ENCODE results near the gene PITPNC1.
A peak's percentile ranks its signal among the peaks of the same experiment; 100 is the strongest.
"Not testable (repeated sequence)": the region's sequence is repeated elsewhere in the genome, so short reads cannot be mapped to it uniquely, and the experiment has no call there.

PITPNC1 gene

GRCh38 chr17:67403483-67403882 lies 26.4 kb downstream of the PITPNC1 start:
- no peak overlapping the region for H3K27ac ChIP-seq (ENCODE audit: low read length)

GRCh38 chr17:67408455-67408830 lies 31.4 kb downstream of the PITPNC1 start:
- H3K9me3 ChIP-seq (ENCODE audit: control insufficient read depth in 1 of 2, low read length in 2 of 2); H3K27me3 ChIP-seq (ENCODE audit: low read depth, low read length); H3K4me3 ChIP-seq (ENCODE audit: low read depth in 1 of 2, low read length in 2 of 2); H3K27ac ChIP-seq (ENCODE audit: low read length); H3K4me1 ChIP-seq (ENCODE audit: control insufficient read depth in 1 of 2, insufficient read depth in 2 of 2, low read length in 2 of 2); H3K36me3 ChIP-seq (ENCODE audit: control insufficient read depth in 1 of 2, insufficient read depth in 2 of 2, low read length in 2 of 2): not testable (repeated sequence)

More at GRCh38 chr17:67403483-67403882, 26.4 kb downstream of the PITPNC1 start:
- Histone ChIP-seq H3K9me3 (ENCODE audit: control insufficient read depth in 1 of 2, low read length in 2 of 2) (no peaks in the 10 kb centered on the region), H3K27me3 (ENCODE audit: low read depth, low read length) (no peaks in the 10 kb centered on the region), H3K36me3 (ENCODE audit: control insufficient read depth in 1 of 2, insufficient read depth in 2 of 2, low read length in 2 of 2) (no peaks in the 10 kb centered on the region), H3K4me1 (ENCODE audit: control insufficient read depth in 1 of 2, insufficient read depth in 2 of 2, low read length in 2 of 2) (peaks cover 4 to 8% of the 10 kb centered on the region in 2 donors), H3K4me3 (ENCODE audit: low read depth in 1 of 2, low read length in 2 of 2) (no peak overlapping the region)

- Histone ChIP-seq H3K27ac (ENCODE audit: low read length) (no peak overlapping the region), H3K4me1 (ENCODE audit: control insufficient read depth in 1 of 2, insufficient read depth in 2 of 2, low read length in 2 of 2) (peaks cover 0 to 7% of the 10 kb centered on the region in 2 donors), H3K36me3 (ENCODE audit: control insufficient read depth in 1 of 2, insufficient read depth in 2 of 2, low read length in 2 of 2) (no peaks in the 10 kb centered on the region), H3K9me3 (ENCODE audit: control insufficient read depth in 1 of 2, low read length in 2 of 2) (no peaks in the 10 kb centered on the region), H3K27me3 (ENCODE audit: low read depth, low read length) (no peaks in the 10 kb centered on the region), H3K4me3 (ENCODE audit: low read depth in 1 of 2, low read length in 2 of 2) (no peak overlapping the region)
Measured at GRCh38 chr17:67411397-67411796, 34.3 kb downstream of the PITPNC1 start.

DNA sequence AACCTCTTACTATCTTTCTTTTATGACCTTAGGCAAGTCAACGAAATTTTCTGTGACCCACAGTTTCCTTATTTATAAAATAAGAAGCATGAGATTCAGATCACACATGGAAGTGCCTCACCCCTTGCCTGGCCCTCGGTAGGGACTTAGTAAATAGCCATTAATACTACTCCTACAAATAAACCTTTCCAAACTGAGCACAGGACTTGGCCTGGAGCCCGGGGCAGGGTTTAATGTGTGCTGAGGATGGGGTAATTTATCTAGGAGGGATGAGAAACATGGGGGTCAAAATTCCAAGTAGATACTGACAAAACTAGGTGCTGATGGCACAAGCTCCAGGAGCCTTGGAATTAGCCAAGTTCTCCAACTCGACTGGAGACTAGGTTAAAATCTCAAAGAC lies 35.0 kb downstream of the PITPNC1 start:
- Histone ChIP-seq H3K36me3 (ENCODE audit: control insufficient read depth in 1 of 2, insufficient read depth in 2 of 2, low read length in 2 of 2) (no peaks in the 10 kb centered on the region), H3K4me3 (ENCODE audit: low read depth in 1 of 2, low read length in 2 of 2) (no peak overlapping the region), H3K27me3 (ENCODE audit: low read depth, low read length) (no peaks in the 10 kb centered on the region), H3K4me1 (ENCODE audit: control insufficient read depth in 1 of 2, insufficient read depth in 2 of 2, low read length in 2 of 2) (peaks cover 0 to 7% of the 10 kb centered on the region in 2 donors), H3K27ac (ENCODE audit: low read length) (no peak overlapping the region), H3K9me3 (ENCODE audit: control insufficient read depth in 1 of 2, low read length in 2 of 2) (no peaks in the 10 kb centered on the region)

- Histone ChIP-seq H3K4me1 (ENCODE audit: control insufficient read depth in 1 of 2, insufficient read depth in 2 of 2, low read length in 2 of 2) (peaks cover 0 to 7% of the 10 kb centered on the region in 2 donors), H3K9me3 (ENCODE audit: control insufficient read depth in 1 of 2, low read length in 2 of 2) (no peaks in the 10 kb centered on the region), H3K4me3 (ENCODE audit: low read depth in 1 of 2, low read length in 2 of 2) (no peak overlapping the region), H3K27me3 (ENCODE audit: low read depth, low read length) (no peaks in the 10 kb centered on the region), H3K27ac (ENCODE audit: low read length) (no peak overlapping the region), H3K36me3 (ENCODE audit: control insufficient read depth in 1 of 2, insufficient read depth in 2 of 2, low read length in 2 of 2) (no peaks in the 10 kb centered on the region)
Measured at GRCh38 chr17:67412941-67413340, 35.9 kb downstream of the PITPNC1 start.

- no peak overlapping the region for H3K27ac ChIP-seq (ENCODE audit: low read length)
- H3K4me1 ChIP-seq (ENCODE audit: control insufficient read depth in 1 of 2, insufficient read depth in 2 of 2, low read length in 2 of 2): peaks cover 0 to 7% of the 10 kb centered on the region in 2 donors
- no peaks in the 10 kb centered on the region for H3K27me3 ChIP-seq (ENCODE audit: low read depth, low read length)
- no peaks in the 10 kb centered on the region for H3K36me3 ChIP-seq (ENCODE audit: control insufficient read depth in 1 of 2, insufficient read depth in 2 of 2, low read length in 2 of 2)
- H3K9me3 ChIP-seq (ENCODE audit: control insufficient read depth in 1 of 2, low read length in 2 of 2): no peaks in the 10 kb centered on the region
- no peak overlapping the region for H3K4me3 ChIP-seq (ENCODE audit: low read depth in 1 of 2, low read length in 2 of 2)
Measured at GRCh38 chr17:67413388-67413787, 36.3 kb downstream of the PITPNC1 start.

GRCh38 chr17:67414130-67414529 lies 37.0 kb downstream of the PITPNC1 start:
- Histone ChIP-seq H3K9me3 (ENCODE audit: control insufficient read depth in 1 of 2, low read length in 2 of 2) (no peaks in the 10 kb centered on the region), H3K27ac (ENCODE audit: low read length) (no peak overlapping the region), H3K4me3 (ENCODE audit: low read depth in 1 of 2, low read length in 2 of 2) (no peak overlapping the region), H3K27me3 (ENCODE audit: low read depth, low read length) (no peaks in the 10 kb centered on the region), H3K36me3 (ENCODE audit: control insufficient read depth in 1 of 2, insufficient read depth in 2 of 2, low read length in 2 of 2) (no peaks in the 10 kb centered on the region), H3K4me1 (ENCODE audit: control insufficient read depth in 1 of 2, insufficient read depth in 2 of 2, low read length in 2 of 2) (peaks cover 0 to 7% of the 10 kb centered on the region in 2 donors)

DNA sequence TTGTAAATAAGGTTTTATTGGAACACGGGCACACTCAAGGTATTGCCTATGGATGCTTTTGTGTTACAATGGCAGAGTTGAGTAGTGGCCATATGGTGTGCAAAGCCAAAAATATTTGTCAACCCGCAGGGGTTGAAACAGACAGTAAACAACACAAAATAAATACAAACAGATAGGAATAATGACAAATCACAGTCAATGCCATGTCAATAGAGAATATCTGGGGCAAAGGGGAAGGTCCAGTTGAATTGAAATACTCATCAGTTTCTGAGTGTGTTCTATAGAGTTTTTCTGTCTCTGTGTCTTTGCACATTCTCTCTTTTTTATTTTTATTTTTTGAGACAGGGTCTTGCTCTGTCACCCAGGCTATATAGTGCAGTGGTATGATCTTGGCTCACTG lies 37.5 kb downstream of the PITPNC1 start:
- Histone ChIP-seq H3K9me3 (ENCODE audit: control insufficient read depth in 1 of 2, low read length in 2 of 2) (no peaks in the 10 kb centered on the region), H3K27me3 (ENCODE audit: low read depth, low read length) (no peaks in the 10 kb centered on the region), H3K27ac (ENCODE audit: low read length) (no peak overlapping the region), H3K4me3 (ENCODE audit: low read depth in 1 of 2, low read length in 2 of 2) (no peak overlapping the region), H3K4me1 (ENCODE audit: control insufficient read depth in 1 of 2, insufficient read depth in 2 of 2, low read length in 2 of 2) (peaks cover 0 to 7% of the 10 kb centered on the region in 2 donors), H3K36me3 (ENCODE audit: control insufficient read depth in 1 of 2, insufficient read depth in 2 of 2, low read length in 2 of 2) (no peaks in the 10 kb centered on the region)

GRCh38 chr17:67415291-67415690 lies 38.2 kb downstream of the PITPNC1 start:
- no peaks in the 10 kb centered on the region for H3K9me3 ChIP-seq (ENCODE audit: control insufficient read depth in 1 of 2, low read length in 2 of 2)
- H3K27me3 ChIP-seq (ENCODE audit: low read depth, low read length): no peaks in the 10 kb centered on the region
- H3K4me1 ChIP-seq (ENCODE audit: control insufficient read depth in 1 of 2, insufficient read depth in 2 of 2, low read length in 2 of 2): peaks cover 0 to 7% of the 10 kb centered on the region in 2 donors
- H3K36me3 ChIP-seq (ENCODE audit: control insufficient read depth in 1 of 2, insufficient read depth in 2 of 2, low read length in 2 of 2): no peaks in the 10 kb centered on the region
- no peak overlapping the region for H3K27ac ChIP-seq (ENCODE audit: low read length)
- no peak overlapping the region for H3K4me3 ChIP-seq (ENCODE audit: low read depth in 1 of 2, low read length in 2 of 2)

- no peaks in the 10 kb centered on the region for H3K9me3 ChIP-seq (ENCODE audit: control insufficient read depth in 1 of 2, low read length in 2 of 2)
- no peak overlapping the region for H3K27ac ChIP-seq (ENCODE audit: low read length)
- peaks cover 0 to 3% of the 10 kb centered on the region in 2 donors for H3K4me1 ChIP-seq (ENCODE audit: control insufficient read depth in 1 of 2, insufficient read depth in 2 of 2, low read length in 2 of 2)
- no peaks in the 10 kb centered on the region for H3K36me3 ChIP-seq (ENCODE audit: control insufficient read depth in 1 of 2, insufficient read depth in 2 of 2, low read length in 2 of 2)
- no peak overlapping the region for H3K4me3 ChIP-seq (ENCODE audit: low read depth in 1 of 2, low read length in 2 of 2)
- no peaks in the 10 kb centered on the region for H3K27me3 ChIP-seq (ENCODE audit: low read depth, low read length)
Measured at GRCh38 chr17:67417507-67417906, 40.4 kb downstream of the PITPNC1 start.

DNA sequence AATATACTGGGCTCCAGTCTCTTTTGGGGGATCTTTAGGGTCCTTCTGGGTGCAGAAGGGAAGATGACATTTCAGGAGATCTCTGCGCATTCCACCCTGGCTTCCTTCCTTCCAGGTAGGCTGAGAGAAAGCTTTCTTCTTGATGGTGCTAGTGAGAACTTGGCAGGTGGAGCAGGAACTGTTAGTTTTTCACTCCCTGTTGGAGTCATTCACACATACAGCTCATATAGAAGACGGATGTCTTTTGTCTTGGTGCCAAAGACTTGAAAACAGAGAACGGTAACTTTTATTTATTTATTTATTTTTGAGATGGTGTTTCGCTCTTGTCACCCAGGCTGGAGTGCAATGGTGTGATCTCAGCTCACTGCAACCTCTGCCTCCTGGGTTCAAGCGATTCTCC lies 43.9 kb downstream of the PITPNC1 start:
- Histone ChIP-seq H3K4me3 (ENCODE audit: low read depth in 1 of 2, low read length in 2 of 2) (no peak overlapping the region), H3K27me3 (ENCODE audit: low read depth, low read length) (no peaks in the 10 kb centered on the region), H3K36me3 (ENCODE audit: control insufficient read depth in 1 of 2, insufficient read depth in 2 of 2, low read length in 2 of 2) (no peaks in the 10 kb centered on the region), H3K4me1 (ENCODE audit: control insufficient read depth in 1 of 2, insufficient read depth in 2 of 2, low read length in 2 of 2) (peaks cover 0 to 3% of the 10 kb centered on the region in 2 donors), H3K9me3 (ENCODE audit: control insufficient read depth in 1 of 2, low read length in 2 of 2) (no peaks in the 10 kb centered on the region), H3K27ac (ENCODE audit: low read length) (peak overlapping the region; percentile 69)

- Histone ChIP-seq H3K9me3 (ENCODE audit: control insufficient read depth in 1 of 2, low read length in 2 of 2) (no peaks in the 10 kb centered on the region), H3K4me1 (ENCODE audit: control insufficient read depth in 1 of 2, insufficient read depth in 2 of 2, low read length in 2 of 2) (peaks cover 0 to 3% of the 10 kb centered on the region in 2 donors), H3K4me3 (ENCODE audit: low read depth in 1 of 2, low read length in 2 of 2) (no peak overlapping the region), H3K36me3 (ENCODE audit: control insufficient read depth in 1 of 2, insufficient read depth in 2 of 2, low read length in 2 of 2) (no peaks in the 10 kb centered on the region), H3K27me3 (ENCODE audit: low read depth, low read length) (no peaks in the 10 kb centered on the region), H3K27ac (ENCODE audit: low read length) (peak overlapping the region; percentile 69)
Measured at GRCh38 chr17:67421869-67422273, 44.8 kb downstream of the PITPNC1 start.

All from muscle layer of duodenum (tissue), 2 donors.